Hematopoietic multipotent progenitor cell treated with erythropoietin and hydrocortisone succinate and interleukin-3 and kit ligand, for 8 days (in vitro differentiated cells): ENCODE data around the gene LFNG.

Experiments
- DNase-seq: peaks from one replicate; pipeline ENCODE4 v3.0.0-alpha.2; 2015

LFNG gene, protein sequence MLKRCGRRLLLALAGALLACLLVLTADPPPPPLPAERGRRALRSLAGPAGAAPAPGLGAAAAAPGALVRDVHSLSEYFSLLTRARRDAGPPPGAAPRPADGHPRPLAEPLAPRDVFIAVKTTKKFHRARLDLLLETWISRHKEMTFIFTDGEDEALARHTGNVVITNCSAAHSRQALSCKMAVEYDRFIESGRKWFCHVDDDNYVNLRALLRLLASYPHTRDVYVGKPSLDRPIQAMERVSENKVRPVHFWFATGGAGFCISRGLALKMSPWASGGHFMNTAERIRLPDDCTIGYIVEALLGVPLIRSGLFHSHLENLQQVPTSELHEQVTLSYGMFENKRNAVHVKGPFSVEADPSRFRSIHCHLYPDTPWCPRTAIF

DNA sequence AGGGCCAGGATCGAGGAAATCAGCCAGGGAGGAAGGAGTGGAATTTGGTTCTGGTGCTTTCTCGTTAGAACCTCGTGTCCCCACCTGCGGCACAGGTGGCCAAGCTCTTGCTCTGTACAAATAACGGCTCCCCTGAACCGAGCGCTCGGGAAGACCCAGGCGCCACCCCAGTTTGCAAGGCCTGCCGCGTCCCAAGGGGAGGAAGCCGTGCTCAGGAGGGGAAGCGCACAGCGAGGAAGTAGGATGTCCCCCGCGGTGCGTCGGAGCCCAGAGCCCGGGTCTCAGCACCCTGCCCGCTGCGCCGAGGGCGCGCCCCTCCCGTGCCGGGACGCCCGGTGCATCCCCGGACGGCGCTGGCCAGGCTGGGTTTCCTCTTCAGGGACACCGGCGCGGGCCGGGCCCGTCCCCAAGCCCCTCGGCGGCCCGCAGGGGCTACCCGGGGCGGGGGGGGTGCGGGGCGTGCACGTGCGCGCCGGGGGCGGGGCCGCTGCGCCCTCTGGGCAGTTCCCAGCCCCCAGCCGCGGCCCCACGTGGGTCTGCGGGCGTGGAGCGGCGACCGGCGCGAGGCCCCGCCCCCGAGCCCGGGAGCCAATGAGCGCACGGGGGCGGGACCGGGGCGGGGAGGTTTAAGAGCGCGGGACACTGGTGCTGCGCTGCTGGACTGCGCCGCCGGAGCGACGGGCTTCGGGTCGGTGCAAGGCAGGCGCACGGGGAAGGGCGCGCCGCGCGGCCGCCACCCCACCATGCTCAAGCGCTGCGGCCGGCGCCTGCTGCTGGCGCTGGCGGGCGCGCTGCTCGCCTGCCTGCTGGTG is at the start of gene LFNG:
Gene LFNG, plus strand, starts transcription at position 656 of the 812 bp plus-strand sequence. Its CDS starts 88 bp downstream, at position 744.
- DNase-seq: peak; percentile 85

DNA sequence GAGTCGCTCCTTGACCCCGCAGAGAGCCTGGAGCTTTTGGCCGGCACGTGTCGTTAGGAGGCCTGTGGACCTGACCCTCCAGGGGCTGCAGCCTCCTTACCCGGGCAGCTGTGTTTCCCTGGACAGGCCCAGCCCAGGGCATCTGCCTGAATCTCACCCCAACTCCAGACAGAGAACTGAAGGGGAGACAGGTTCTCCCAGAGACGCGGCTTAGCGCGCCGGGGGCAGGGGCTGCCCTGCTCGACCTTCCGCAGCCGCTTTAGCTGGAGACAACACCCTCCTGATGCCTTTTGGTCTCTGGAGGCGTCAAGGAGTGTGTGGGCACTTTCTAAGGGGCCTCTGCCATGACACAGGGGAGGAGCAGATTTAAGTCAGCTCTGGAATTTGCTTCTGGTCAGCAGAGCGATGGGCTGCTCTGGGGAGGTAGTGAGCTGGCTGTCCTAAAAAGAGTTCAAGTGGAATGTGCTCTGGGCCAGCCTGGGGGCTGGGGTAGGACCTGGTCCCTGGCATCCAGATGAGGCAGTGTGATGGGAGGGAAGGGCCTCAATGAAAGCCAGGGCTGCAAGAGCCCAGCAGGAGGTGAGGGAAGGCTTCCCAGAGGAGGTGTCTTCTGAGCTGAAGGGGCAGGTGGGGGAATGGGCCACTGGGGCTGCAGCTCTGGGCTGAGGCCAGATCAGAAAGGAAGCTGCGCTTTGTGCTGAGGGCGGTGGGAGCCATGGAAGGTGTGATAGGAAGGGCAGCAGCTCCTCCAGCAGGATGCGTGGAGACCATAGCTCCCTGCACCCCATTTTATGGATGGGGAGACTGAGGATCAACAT is 49.2 kb upstream of the LFNG start:
- no peak for DNase-seq

DNA sequence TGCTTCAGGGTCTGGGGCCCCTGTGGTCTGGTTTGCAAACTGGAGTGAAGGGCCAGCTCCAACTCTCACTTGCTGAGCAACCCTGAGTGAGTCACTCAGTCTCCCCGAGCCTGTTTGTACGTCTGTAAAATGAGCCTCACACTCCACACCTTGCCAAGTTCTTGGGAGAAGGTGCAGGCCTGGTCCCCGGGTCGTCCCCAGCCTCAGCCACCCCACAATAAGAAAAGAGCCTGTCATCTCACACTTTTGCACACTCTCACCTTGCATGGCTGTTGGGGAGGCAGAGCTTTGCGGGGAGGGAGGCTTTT is 48.6 kb upstream of the LFNG start:
- DNase-seq: no peak

- DNase-seq: no peak
Observed at GRCh38 chr7:2471396-2471795, 48.2 kb upstream of the LFNG start.

- no peak for DNase-seq
Observed at GRCh38 chr7:2472739-2473138, 46.8 kb upstream of the LFNG start.

DNA sequence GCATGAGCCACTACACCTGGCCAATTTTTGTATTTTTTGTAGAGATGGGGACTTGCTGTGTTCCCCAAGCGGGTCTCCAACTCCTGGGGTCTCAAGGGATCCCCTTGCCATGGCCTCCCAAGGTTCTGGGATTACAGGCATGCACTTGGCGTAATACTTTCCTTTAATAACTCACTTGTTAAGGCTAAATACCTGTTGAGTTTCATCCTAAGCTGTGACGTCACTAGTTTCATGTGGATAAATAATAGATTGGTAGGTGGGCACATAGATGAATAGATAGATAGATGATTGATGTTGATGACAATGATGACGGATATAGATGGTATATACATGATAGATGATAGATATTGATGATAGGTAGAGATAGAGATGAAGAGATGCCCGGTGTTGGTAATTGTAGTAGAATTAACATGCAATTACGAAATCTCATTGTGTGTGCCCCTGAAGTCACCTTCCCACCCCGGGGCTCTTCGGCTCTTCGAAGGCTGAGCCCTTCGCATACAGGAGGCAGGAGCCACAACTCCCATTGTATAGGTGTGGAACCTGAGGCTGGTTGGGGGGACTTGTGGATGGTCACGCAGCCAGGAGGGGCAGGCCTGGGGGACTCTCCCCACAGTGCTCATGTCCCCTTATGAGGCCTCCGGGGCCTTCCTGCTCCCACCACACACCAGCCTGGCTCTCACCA is 45.9 kb upstream of the LFNG start:
- DNase-seq: no peak

GRCh38 chr7:2474224-2474623 is 45.4 kb upstream of the LFNG start:
- no peak for DNase-seq

- DNase-seq: no peak
Observed at GRCh38 chr7:2474813-2475677, 44.5 kb upstream of the LFNG start.

DNA sequence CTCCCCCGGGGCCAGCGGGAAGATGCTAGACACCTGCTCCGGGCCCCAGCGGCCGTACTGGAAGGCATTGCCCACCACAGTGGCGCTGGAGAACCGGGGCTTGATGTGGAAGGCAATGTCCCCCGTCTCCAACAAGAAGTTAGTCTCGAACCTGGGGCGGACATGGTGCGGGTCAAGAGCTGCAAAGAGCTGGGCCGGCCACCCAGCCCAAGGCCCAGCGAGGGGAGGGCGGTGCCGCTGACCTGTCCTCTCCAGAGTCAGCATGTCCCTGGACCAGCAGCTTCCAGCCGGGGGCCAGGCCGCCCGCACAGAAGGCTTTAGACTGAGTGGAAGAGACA is 43.9 kb upstream of the LFNG start:
- DNase-seq: no peak

DNA sequence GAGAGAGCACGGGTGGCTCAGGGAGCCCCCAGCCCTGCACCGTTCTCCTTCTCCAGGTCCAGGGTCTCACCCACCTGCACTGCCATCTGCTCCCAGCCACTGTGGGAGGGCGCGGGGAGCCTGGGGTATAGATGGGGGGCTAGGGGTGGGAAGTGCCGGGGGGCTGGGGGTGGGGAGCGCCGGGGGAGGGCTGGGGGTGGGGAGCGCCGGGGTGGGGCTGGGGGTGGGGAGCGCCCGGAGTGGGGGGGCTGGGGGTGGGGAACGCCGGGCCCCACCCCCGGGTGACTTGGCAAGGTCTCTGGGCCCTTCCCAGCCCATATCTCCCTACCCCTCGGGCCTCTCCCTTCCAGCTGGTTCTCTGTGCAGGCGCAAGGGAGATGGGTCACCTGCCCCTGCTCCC is 43.3 kb upstream of the LFNG start, which contains the start of gene GRIFIN:
Gene GRIFIN, minus strand, starts transcription at position 101 of the 400 bp plus-strand sequence. Its CDS starts 15 bp downstream, at position 86.
- no peak for DNase-seq

DNA sequence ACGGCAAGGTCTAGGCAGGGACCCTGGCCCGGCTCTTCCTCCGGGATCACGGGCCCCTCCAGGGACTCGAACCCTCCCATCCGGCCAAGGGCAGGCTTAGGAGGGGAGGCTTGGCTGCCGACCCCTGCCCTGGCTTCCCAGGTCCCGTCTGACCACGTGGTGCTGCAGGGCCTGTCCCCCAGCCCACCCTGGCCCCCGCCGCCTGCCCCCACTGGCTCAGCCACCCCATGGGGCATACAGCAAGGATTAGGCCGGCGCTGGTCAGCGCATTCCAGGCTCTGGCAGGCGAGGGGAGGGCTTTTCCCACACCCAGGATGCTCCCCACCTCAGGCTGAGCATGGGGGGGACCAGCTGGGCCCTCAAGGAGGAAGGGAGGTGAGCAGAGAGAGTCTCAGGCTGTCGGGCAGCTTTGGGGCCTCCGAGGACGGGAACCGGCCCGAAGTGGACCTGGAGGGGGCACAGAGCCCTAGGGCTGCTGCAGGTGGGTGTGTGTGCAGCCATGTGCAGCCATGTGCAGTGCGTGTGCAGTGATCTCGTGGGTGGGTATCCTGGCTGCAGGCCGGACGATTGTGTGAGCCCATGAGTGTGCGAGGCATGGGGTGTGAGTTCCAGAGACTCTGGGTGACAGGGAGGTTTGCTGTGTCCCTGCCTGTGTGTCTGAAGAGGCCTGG is 42.7 kb upstream of the LFNG start:
- no peak for DNase-seq

DNA sequence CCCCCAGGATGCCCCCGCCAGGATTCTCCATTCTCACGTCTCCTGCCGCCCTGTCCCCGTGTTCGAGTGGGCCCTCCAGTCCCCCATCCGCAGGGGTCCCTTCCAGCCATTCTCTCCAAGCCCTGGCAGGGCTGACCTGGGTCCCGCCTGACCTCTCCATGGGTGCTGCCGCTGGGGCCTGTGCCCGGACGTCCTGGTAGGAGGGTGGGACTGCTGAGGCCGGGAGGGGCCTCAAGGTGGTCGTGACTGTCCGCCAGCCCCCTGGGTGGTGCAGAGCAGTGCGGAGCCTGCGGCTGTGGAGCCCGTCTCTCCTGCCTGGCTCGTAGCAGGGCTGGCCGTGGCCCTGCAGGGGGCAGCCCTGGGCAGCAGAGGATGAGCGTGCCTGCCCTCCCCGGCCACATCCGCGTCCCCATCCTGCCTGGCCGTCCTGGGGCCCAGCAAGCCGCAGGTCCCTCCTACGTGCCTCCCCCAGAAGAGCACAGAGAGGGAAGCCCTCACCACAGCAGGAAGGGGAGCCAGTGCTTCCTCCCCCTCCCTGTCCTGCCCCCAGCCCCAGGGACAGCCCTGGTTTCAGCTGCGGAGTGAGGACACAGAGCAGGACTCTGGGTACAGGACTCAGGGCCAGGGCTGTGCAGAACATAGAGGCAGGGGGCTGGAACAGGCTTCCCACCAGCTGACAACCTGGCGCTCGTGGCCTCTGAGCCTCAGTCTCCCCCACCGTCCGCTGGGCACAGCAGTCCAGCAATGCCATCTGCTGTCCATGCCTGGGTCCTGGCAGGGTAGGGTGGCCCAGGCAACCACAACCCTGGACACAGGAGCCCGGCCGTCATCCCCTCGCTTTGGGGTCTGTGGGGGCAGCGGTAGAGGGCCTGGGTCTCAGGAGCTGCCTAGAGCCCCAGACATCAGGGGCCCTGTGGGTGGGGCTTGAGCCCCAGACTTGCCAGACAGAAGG is 41.9 kb upstream of the LFNG start:
- DNase-seq: peak; percentile 49

DNA sequence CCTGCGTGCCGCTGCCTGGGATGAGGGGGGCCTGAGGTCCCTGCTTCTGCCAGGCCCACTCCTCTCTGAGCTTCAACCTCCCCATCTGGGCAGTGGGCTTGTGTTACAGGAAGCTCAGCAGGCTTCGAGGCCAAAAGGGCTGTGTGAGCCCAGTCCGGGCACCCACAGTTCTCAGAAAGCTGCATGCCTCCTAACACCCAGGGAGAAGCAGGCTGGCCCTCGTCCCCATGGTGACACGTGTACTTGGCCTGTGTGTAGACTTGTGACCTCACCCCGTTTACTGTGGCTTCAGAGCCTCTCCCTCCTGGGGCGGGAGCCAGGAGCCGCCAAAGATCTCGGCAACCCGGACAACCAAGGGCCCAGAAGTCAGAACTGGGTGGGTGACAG is 41.2 kb upstream of the LFNG start:
- DNase-seq: peak; percentile 37

GRCh38 chr7:2478800-2479199 is 40.8 kb upstream of the LFNG start:
- DNase-seq: no peak

GRCh38 chr7:2479276-2480069 is 40.1 kb upstream of the LFNG start:
- no peak for DNase-seq

GRCh38 chr7:2480070-2480408 is 39.5 kb upstream of the LFNG start:
- no peak for DNase-seq

DNA sequence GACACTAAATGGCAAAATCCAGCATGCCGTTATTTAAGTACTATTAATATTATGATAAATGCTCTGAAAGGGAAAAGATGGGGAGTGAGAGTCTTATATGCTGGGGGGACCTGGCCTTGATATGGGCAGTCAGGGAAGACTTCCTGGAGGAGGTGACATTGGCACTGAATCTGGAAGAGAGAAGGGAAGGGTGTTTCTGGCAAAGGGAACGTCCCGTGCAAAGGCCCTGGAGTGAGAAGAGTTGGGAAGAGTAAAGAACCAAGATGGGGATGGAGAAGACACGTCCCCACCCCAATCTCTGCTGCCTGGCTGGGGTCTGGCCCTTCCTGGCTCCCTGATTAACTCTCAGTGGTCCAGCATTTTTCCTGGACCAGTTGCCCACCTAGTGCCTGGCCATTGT is 38.4 kb upstream of the LFNG start:
- no peak for DNase-seq

GRCh38 chr7:2482725-2483451 is 36.7 kb upstream of the LFNG start:
- peak; percentile 5 for DNase-seq

DNA sequence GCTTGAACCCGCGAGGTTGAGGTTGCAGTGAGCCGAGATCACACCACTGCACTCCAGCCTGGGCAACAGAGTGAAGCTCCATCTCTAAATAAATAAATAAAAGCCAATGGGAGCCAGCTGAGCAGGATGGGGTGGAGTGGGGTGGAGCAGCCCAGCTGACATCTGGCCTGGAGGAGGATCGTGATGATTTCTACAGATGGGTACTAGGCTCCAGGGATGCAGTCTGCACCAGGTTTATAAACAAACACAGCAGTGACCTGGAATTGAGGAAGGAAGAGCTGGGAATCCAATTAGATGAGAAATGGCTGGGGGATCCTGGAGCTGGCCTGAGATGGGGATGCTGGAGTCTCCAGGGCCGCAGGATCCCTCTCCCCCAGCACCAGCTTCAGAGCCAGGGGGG is 36.1 kb upstream of the LFNG start:
- no peak for DNase-seq
